OCI-LY7 (cell line): ENCODE measurements around the gene ARHGEF17.

ENCODE experiments used
- EZH2phosphoT487 ChIP-seq: fragments of 200-600 bp; sonication (generic); IDR thresholded peaks from 2 replicates; pipeline ENCODE4 v1.6.1; 2018; ENCODE audit warnings: low read depth, borderline replicate concordance, mild to moderate bottlenecking, mixed run types, antibody characterized with exemption, low read length, moderate library complexity, mixed read lengths
- TF ChIP-seq, protein P1 (sequence below): fragments of 200-600 bp; sonication (generic); conservative IDR thresholded peaks from 2 replicates; pipeline ENCODE4 v1.5.1; 2014; ENCODE audit warnings: mild to moderate bottlenecking, antibody characterized with exemption, low read length, moderate library complexity, mixed read lengths

DNA sequence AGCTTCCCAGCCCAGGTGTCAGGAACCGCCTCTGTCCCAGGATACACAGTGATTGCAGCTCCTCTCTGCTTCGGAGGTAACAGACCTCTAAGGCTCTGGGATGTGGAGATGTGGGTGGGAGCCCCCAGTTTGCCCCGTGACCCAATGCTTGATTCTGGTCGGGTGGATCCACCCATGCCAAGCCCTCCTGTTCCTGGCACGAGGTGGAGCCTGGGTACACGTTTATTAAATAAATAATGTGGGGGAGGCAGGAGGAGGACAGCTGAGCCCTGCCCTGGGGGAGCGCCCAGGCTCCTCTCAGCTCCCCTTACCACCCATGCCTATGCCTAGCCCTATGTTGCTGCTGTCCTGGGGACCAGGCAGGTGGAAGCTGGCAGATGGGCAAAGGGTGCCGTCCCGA is 16.0 kb downstream of the ARHGEF17 start:
- TF ChIP-seq, protein P1, sequence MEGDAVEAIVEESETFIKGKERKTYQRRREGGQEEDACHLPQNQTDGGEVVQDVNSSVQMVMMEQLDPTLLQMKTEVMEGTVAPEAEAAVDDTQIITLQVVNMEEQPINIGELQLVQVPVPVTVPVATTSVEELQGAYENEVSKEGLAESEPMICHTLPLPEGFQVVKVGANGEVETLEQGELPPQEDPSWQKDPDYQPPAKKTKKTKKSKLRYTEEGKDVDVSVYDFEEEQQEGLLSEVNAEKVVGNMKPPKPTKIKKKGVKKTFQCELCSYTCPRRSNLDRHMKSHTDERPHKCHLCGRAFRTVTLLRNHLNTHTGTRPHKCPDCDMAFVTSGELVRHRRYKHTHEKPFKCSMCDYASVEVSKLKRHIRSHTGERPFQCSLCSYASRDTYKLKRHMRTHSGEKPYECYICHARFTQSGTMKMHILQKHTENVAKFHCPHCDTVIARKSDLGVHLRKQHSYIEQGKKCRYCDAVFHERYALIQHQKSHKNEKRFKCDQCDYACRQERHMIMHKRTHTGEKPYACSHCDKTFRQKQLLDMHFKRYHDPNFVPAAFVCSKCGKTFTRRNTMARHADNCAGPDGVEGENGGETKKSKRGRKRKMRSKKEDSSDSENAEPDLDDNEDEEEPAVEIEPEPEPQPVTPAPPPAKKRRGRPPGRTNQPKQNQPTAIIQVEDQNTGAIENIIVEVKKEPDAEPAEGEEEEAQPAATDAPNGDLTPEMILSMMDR, result no peak
- TF ChIP-seq EZH2phosphoT487, result no peak
